Right ventricle myocardium superior (tissue), 1 donor: Measurements from ENCODE around the gene SUPT4H1. TPM values are rescaled to one million over a fixed set of nuclear protein-coding genes. Genes with fewer than 3 reads are reported as not detected.
"Not testable (repeated sequence)": the region's sequence is repeated elsewhere in the genome, so short reads cannot be mapped to it uniquely, and the experiment has no call there.

Source experiments
- ATAC-seq: fragments of 200-7000 bp; cut with Tn5 transposase; one replicate; pipeline ENCODE4 v1.9.1; 2020; ENCODE audit warnings: mild to moderate bottlenecking; ENCODE audit not compliant: poor library complexity
- DNase-seq: peaks from one replicate; pipeline ENCODE4 v3.0.0-alpha.2; 2020
- intact Hi-C: fragments of 100-400 bp; cut with DNase I; formaldehyde crosslinking; loops from one replicate; pipeline ENCODE4 v1.11.2; 2022
- long read RNA-seq: library from polyadenylated mRNA; unstranded; transcript quantifications from one replicate; pipeline ENCODE4 v2.0.0, GENCODE V29; 2021
- total RNA-seq: library from RNA; stranded (reverse); fragmentation: NEBNext Ultra II Directional; extraction: Animal tissue kit (Norgen Biotek cat#: 25700); gene quantifications from one replicate; pipeline ENCODE4 v1.2.1, GENCODE V29; 2021
- donor health status: DM: no; HTN: yes; CAD: no; lungs with severe emphysema.

SUPT4H1 gene
- total RNA-seq: 59.2 TPM
- long read RNA-seq, partial matches to known transcripts: 0 of 7 reads
- long read RNA-seq, other reads (novel, unspliced or antisense): 2 of 7 reads

DNA sequence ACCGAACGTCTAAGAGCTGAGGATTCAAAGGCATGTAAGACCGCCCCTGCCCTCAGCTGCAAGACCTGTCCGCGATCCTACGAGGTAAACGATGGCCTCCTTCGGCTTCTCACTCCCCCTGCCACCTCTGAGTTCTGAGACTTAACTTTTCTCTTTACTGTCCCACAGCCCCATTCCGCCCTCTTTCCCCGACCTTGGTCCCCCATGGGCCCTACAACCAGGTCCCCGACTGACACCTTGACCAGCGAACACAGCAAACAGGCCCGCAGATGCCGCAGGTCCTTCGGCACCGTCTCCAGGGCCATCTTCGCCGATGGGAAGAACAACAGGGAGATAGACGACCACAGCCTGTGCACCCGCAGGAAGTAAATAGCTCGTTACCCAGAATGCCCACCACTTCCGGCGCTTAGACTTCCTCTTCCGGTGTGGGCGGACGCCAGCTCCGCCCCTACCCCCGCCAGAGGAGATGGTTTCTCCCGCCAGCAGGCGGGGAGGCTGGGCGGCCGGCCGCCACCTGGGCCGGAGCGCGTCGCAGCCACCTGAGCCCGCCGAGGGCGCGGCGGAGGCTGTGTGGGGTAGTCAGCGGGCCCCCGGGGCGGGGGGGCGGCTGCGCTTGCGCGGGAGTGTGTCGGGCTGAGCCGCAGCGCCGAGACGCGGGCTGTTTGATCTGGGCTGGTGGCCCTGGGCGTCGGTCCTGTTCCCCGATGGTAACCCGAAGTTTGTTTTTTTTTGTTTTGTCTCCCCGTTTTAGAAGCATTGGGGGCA is at the start of gene SUPT4H1:
SUPT4H1 (minus strand) TSS at position 371 of the 765 bp plus-strand sequence; CDS start at position 305, 66 bp downstream.
- intact Hi-C loops: no loop called here
- peak; percentile 90 for DNase-seq
- peak; percentile 98 for ATAC-seq

DNA sequence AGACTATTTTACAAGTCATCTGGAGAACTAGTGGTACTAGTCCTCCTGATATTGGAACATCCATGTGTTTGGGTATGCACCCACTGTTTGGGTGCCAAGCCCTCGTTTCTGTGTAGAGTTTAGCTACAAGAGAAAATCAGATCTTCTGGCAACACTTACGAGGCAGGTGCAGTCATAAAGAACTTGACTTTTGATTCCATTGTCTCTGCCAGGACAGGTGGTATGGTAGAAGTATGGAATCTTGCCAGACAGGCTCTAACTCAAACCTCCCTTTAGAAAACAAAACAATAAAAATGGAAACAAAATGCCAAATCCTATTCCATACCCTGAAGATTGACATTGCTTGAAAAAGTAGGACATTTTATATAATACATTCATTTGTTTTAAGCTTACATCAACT is 49.3 kb upstream of the SUPT4H1 start:
- intact Hi-C loops: loop anchor here (10.0 kb wide), 1 partner anchor 64 kb away; no protein-coding TSS in a partner anchor
- DNase-seq: no peak
- ATAC-seq: no peak

DNA sequence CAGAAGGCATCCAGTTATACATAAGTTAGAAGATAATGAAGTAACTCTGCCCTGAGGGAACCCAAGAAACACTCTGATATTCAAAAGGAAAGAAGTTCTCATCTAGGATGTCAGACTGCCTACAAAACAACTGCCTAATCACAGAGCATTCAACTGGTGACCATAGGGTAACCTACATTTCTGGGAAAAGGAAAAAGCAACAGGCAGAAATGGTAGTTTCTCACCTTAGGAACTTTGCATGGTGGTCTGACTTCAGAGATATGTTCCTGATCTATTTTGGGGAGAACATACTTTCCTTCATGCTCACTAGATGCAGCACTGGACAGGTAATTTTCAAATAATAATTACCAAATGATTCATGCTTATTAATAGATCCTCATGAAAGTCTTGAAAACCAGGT is 48.8 kb upstream of the SUPT4H1 start:
- intact Hi-C loops: loop anchor here (10.0 kb wide), 1 partner anchor 64 kb away; no protein-coding TSS in a partner anchor
- ATAC-seq (no peak), DNase-seq (no peak)

DNA sequence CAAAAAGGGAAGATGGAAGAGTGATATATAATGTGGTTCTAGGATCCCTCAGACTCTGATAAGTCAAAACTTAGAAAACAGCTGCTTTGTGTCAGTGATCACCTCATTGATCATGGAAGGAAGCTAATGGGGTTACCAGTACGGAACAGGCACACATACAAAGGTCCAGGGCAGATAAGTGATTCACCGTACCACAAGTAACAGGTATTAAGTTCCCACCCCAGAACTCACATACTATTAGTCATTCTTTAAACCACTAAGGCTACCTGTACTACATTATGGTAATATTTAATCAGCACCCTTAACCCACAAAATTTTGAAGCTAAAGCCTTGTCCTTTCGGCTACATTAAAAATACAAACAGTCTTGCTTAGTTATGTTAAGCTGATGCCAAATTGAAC is 48.0 kb upstream of the SUPT4H1 start:
- no peak for ATAC-seq
- intact Hi-C loops: loop anchor here (10.0 kb wide), 1 partner anchor 65 kb away; no protein-coding TSS in a partner anchor
- no peak for DNase-seq

DNA sequence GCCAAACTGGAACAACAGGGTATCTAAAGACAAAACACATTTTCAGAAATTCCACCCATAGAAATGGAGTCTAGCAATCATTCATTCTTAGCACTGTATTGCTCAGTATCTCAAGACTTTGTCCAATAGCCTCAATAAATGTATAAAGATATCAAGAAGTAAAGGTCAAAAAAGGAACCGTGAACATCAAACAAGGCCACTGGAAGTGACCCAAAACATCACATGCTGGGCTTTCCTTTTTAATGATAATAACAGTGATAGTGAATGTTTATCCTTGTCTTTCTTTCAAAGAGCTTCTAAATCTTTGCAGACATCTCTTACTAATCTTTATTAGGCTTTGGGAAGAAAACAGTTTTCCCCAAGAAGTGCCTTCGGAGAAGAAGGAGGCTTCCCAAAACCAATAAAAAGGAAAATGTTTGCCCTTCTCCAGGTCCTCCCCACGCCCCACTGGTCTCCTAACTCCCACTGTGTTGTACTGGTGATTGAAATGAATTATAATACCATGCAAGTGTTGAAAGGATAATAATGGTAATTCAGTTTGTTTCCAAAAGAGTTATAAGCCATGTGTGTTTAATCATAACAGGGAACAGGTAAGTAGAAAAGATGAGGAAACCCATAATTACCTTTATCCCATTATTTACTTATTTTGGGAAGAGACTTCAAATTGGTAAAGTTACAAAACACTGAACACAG is 46.7 kb upstream of the SUPT4H1 start:
- no peak for DNase-seq
- intact Hi-C loops: no loop called here
- ATAC-seq: no peak

DNA sequence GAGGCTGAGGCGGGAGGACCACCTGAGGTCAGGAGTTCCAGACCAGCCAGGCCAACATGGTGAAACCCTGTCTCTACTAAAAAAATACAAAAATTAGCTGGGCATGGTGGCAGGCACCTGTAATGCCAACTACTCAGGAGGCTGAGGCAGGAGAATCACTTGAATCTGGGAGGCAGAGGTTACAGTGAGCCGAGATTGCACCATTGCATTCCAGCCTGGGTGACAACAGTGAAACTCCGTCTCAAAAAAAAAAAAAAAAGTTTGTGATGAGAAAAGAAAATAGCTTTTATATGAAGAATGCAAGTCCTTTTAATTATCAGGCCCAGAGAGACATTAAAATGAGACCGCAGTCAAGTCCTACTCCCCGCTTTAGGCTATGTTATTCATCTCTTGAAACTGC is 45.4 kb upstream of the SUPT4H1 start:
- intact Hi-C loops, ATAC-seq, DNase-seq: not testable (repeated sequence)

DNA sequence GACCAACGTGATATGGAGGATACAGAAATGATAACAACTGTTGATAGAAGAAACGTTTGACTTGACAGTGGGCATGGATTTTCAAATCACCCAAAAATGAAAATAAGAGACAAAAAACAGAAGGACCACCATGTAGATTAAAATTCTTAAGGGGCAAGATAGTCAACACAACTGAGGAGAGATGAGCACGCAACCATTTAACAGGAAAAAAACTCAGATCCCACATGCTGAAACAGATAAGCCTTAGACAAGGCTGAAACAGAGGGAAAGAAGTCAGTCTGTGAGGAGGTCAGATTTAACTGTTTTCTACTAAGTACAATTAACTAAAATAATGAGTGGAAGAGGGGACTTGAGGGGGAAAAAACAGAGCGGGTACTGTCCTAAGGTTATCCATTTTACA is 44.2 kb upstream of the SUPT4H1 start:
- DNase-seq: no peak
- no peak for ATAC-seq
- intact Hi-C loops: no loop called here

DNA sequence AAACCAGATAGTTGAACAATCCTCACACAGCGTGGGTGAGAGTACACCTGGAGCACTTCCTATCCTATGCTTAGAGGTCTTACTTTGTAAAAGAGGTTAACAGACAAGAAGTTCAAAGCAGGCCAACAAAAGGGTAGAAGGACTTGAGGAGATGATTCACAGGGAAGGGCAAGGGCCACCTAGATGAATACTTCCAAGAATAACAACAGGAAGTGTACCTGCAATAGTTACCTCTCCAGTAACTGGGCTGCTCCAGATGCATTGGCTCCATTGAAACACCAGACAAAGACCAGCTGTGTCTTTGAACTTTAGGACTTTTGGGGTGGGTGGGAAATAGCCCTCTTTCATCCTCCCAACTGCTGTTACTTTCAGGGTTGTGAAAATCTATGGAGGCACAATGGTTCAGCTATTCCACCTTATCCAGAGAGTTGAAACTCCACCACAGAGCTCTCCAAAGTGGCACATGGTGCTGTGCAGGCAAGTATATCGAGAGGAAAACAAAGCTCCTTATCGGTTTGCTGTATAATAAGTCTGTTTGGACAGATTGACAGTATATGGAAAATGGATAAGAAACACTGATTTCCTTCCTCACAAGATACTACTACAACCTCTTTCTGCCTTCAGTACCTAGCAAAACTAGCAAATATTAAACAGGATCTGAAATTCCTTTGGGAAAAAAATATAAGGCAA is 42.7 kb upstream of the SUPT4H1 start:
- DNase-seq: no peak
- no peak for ATAC-seq
- intact Hi-C loops: no loop called here

DNA sequence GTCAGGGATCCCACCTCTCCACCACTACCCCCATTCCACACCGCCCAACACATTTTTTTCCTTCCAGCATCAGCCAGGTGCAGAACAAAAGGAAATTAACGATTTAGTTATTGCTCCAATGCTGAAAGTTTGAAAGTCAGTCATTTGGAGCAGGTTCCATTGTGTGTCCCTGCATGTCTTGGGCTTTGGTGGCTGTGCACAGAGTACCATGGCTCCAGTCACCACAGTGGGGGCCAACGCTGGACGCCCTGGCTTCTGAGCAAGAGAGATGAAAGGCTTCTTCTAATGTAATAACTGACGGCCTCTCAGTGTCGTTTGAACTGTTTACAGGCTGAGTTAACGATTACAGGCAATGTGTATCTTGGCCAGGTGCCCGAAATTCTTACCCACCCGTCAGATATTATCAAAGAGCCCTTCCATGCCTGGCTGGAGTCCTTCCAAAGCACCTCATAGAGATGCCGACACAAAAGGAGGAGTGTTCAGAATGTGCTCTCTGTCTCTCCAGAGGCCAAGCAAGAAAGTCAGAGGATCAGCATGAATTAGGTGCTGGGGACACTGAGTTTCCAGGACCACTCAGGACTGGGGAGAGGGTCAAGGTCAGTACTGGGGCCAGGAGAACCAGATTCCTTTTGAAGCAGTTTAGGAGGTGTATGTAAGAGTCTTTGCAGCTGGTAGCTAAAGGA is 39.4 kb upstream of the SUPT4H1 start:
- intact Hi-C loops: no loop called here
- DNase-seq (peak; percentile 41), ATAC-seq (peak; percentile 60)

DNA sequence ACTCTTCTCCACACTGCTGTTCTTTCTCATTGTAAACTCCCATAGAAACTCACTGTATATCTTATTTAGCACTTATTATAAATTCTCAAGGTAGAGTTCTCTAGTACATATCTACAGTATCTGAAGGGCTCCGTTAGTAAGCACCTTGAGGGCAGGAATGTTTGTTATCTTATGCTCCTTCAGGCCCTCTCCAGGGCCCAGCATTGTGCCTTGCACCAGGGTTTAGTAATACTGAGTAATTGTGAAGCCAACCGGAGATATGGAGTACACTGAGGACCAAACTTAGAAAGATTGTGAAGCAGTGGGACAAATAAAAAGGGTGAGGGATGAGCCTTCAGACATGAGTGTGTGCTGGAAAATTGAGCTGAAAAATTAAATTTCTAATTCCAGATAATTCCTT is 38.9 kb upstream of the SUPT4H1 start:
- ATAC-seq: no peak
- intact Hi-C loops: no loop called here
- DNase-seq: no peak

DNA sequence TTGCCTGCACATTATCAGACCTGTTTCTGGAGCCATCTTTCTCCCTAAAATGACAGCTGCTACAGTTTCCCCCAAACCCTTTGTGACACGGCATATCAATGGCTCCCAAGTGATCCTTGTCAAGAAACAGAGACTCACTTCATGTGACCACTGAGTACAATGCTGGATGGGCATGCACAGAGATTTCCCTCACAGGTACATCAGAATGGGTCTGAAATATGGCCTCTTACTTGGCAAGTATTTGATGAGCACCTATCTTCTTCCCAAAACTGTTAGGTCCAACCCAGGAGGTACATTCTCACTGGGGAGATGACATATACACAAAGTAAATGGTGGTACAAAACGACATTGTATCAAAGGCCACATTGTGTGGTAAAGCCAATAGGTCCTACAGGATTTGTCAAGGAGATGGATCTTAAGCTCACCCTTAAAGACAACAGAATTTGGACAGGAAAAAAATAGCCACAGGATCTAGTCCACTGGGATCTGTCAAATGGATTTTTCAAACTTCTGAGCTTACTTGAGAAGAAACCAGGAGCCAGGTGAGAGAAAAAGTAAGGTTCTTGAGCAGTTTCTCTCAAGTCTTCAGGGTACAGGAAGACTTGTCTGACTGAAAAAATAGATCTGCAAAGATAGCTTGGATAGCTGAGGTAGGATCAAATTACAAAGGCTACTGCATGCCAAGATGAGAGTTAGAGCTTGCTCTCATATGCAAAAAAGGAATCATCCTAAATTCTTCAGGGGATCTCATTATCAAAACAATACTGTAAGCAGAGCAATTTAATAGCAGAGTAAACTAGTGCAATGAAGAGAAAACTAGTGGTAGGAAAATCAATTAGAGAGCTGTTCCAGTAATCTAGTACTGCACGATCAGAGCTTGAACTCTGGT is 36.5 kb upstream of the SUPT4H1 start:
- no peak for ATAC-seq
- intact Hi-C loops: no loop called here

DNA sequence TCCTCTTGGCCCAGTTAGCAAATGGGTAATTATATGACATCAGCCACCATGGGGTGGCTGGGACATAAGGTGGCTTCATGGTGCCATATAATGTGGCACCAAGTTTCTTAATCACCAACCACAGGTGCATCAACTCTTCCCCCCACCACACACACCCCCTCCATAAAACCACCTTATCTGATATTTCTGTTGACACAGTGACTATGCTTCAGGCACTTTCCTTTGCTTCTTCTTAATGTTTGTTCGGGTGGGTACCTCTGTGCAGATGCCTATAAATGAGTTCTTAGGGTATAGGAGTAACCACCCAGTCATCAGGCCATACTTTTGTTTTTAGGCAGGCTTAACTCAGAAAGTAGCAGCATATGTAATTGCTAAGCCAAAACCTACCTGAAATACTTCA is 35.8 kb upstream of the SUPT4H1 start:
- intact Hi-C loops: no loop called here
- DNase-seq: no peak
- ATAC-seq: peak; percentile 25

More for the DNA sequence above, 36.5 kb upstream of the SUPT4H1 start:
- DNase-seq: no peak

DNA sequence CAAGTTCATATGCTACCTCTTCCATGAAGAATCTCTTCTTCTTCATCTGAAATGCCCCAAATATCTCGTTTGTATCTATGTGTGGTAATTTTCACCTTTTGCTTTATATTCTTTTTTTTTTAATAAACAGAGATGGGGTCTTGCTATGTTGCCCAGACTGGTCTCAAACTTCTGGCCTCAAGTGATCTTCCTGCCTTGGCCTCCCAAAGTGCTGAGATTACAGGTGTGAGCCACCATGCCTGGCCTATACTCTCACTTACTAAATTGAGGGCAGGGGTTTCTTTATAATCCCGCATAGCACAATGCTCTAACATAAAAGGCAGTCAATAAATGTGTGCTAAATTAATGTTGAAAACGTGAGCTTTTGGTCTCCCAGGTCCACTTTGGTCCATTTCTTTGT is 34.7 kb upstream of the SUPT4H1 start:
- DNase-seq (no peak), ATAC-seq (no peak)
- intact Hi-C loops: no loop called here

DNA sequence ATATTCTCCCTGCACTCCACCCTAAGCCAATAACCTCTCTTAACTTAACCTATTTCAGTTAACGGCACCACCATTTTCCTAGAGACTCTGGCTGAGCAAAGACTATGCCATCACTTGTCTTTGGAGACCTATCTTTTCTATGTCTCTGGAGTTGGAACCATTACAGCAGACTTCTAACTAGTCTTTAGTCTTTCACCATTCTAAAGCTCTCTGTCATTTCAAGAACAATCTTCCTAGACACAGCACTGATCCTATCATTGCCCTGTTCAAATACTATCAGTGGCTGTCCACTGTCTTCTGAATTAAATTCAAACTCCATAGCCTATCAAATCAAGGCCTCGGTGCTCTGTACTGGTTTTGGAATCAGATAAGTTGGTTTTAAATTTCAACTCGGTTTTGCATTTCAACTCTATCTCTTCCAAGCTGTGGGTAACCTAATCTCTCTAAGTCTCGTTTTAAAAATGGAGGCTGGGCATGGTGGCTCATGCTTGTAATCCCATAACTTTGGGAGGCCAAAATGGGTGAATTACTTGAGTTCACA is 33.4 kb upstream of the SUPT4H1 start:
- intact Hi-C loops: no loop called here
- no peak for ATAC-seq
- no peak for DNase-seq

DNA sequence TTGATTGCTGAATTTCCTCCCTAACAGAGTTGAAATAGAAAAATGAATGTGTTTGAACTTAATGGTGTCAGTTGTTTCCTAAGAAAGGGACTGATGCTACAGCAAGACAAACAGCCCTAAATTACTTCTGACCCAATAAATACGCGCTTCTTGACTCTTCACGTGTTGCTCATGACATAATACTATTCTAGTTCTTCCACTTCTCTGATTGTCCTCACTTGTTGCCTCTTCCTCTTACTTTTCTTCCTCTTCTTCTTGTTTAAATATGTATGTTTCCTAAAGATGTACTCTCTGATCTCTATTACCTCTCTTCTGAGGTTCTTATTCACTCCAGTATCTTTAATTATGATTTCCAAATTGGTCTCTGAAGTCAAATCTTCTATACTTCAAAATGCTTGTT is 32.9 kb upstream of the SUPT4H1 start:
- intact Hi-C loops: no loop called here
- no peak for DNase-seq
- no peak for ATAC-seq

DNA sequence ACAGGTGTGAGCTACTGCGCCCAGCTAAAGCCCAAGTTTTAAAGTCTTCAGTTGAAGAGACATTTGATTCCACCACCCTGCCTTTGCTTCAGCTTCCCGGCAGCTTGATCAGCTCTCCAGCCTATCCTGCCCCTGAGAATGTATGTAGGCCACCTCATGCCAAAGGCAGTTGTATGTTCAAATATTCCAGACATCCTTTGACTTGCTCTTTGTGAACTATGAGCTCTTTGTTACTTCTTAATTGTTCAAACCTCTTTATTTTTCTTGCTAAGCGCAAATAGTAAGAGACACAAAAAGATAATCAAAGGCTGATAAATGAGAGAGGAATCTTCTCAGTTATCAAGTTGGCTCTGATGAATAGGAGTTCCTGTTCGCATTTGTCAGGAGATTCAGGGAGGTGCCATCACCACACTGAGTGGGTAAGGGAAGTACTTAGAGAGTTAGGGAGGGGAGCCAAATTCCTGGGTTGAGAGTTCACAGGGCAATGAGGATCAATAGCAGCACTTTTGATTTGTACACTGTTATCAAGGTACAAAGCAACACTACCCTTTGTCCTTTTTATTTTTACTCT is 32.0 kb upstream of the SUPT4H1 start:
- ATAC-seq: no peak
- intact Hi-C loops: no loop called here
- no peak for DNase-seq

DNA sequence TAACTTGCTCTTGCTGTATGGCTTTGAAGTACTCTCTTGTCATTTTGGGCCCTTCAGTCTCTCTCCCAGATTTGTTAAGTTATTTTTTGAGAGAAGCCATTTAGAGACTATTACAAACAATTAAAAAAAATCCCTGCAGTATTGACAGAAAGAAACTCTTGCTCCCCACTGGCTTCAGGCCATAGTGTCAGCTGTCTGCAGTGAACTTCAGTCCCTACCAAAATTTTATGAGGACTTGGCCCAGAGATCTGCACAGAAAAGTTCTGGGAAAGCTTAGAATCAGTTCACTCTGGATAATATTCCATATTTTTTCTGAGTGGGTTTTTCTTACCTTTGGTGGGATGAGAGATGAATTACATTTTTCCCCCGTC is 30.9 kb upstream of the SUPT4H1 start:
- ATAC-seq (no peak), DNase-seq (no peak)
- intact Hi-C loops: no loop called here
